ENCODE results near the gene LHCGR. TPM values are rescaled to one million over a fixed set of nuclear protein-coding genes. Genes with fewer than 3 reads are reported as not detected.

LHCGR gene
- total RNA-seq, 4 donors from 2014 or later, result not detected

- Histone ChIP-seq H3K4me1 (peaks cover 0 to 8% (median 5%) of the 10 kb centered on the region in 4 donors), H3K9me3 (no peaks in the 10 kb centered on the region), H3K4me3 (no peak overlapping the region), H3K36me3 (no peaks in the 10 kb centered on the region), H3K27ac (no peak overlapping the region), H3K27me3 (peaks cover 27% of the 10 kb centered on the region)
- intact Hi-C loops (cut with DNase I; ENCODE audit: low total_unique reads), result no loop called here
- TF ChIP-seq CTCF (IDR thresholded peaks at IDR 0.05) (no peak), POLR2AphosphoS5 (IDR thresholded peaks at IDR 0.05) (peak in 2 of 3 donors; percentile 18 to 57)
- in situ Hi-C loops (cut with MboI; ENCODE audit: low pct_ligation_motif_present in 1 of 4, low pct_unique_long_range_greater_than_20kb in 1 of 4, low sequenced_read_pairs in 3 of 4), result no loop called here
- no peak for DNase-seq
- 15 to 18% methylated on average over 2 of the region's 2 CpGs for WGBS, 2 donors (ENCODE audit: low coverage in 1 of 2)
Measured at GRCh38 chr2:48733067-48733503, 22.4 kb downstream of the LHCGR start.

GRCh38 chr2:48728840-48729239, 26.7 kb downstream of the LHCGR start:
- Histone ChIP-seq H3K4me3 (no peak overlapping the region), H3K36me3 (no peaks in the 10 kb centered on the region), H3K27me3 (no peaks in the 10 kb centered on the region), H3K9me3 (no peaks in the 10 kb centered on the region), H3K4me1 (peaks cover 0 to 8% (median 5%) of the 10 kb centered on the region in 4 donors), H3K27ac (no peak overlapping the region)
- no peak for DNase-seq
- intact Hi-C loops (cut with DNase I; ENCODE audit: low total_unique reads), result no loop called here
- TF ChIP-seq POLR2AphosphoS5 (IDR thresholded peaks at IDR 0.05) (no peak), POLR2A (IDR thresholded peaks at IDR 0.05) (no peak), CTCF (IDR thresholded peaks at IDR 0.05) (no peak), EP300 (IDR thresholded peaks at IDR 0.05; ENCODE audit: low read depth) (no peak)
- in situ Hi-C loops (cut with MboI; ENCODE audit: low pct_ligation_motif_present in 1 of 4, low pct_unique_long_range_greater_than_20kb in 1 of 4, low sequenced_read_pairs in 3 of 4), result no loop called here

- Histone ChIP-seq H3K27ac (no peak overlapping the region), H3K4me1 (peaks cover 0 to 5% (median 3%) of the 10 kb centered on the region in 4 donors), H3K27me3 (no peaks in the 10 kb centered on the region), H3K9me3 (no peaks in the 10 kb centered on the region), H3K36me3 (no peaks in the 10 kb centered on the region), H3K4me3 (no peak overlapping the region)
- intact Hi-C loops (cut with DNase I; ENCODE audit: low total_unique reads), result no loop called here
- in situ Hi-C loops (cut with MboI; ENCODE audit: low pct_ligation_motif_present in 1 of 4, low pct_unique_long_range_greater_than_20kb in 1 of 4, low sequenced_read_pairs in 3 of 4), result no loop called here
- WGBS, 2 donors (ENCODE audit: low coverage in 1 of 2), result 89 to 100% methylated on average over 2 of the region's 2 CpGs
- no peak for DNase-seq
- TF ChIP-seq CTCF (IDR thresholded peaks at IDR 0.05) (no peak), EP300 (IDR thresholded peaks at IDR 0.05; ENCODE audit: low read depth) (no peak), POLR2AphosphoS5 (IDR thresholded peaks at IDR 0.05) (no peak), POLR2A (IDR thresholded peaks at IDR 0.05) (no peak)
Measured at GRCh38 chr2:48728295-48728694, 27.2 kb downstream of the LHCGR start.

GRCh38 chr2:48727560-48727959, 28.0 kb downstream of the LHCGR start:
- no peaks in the 10 kb centered on the region for H3K4me1 ChIP-seq
- 58 to 86% methylated on average over 1 to 2 of the region's 2 CpGs for WGBS, 2 donors (ENCODE audit: low coverage in 1 of 2)
- intact Hi-C loops (cut with DNase I; ENCODE audit: low total_unique reads) (no loop called here), in situ Hi-C loops (cut with MboI; ENCODE audit: low pct_ligation_motif_present in 1 of 4, low pct_unique_long_range_greater_than_20kb in 1 of 4, low sequenced_read_pairs in 3 of 4) (no loop called here)
- H3K36me3 ChIP-seq, result no peaks in the 10 kb centered on the region
- H3K4me3 ChIP-seq, result no peak overlapping the region
- H3K9me3 ChIP-seq, result no peaks in the 10 kb centered on the region
- no peaks in the 10 kb centered on the region for H3K27me3 ChIP-seq
- DNase-seq, result no peak
- TF ChIP-seq EP300 (IDR thresholded peaks at IDR 0.05; ENCODE audit: low read depth), result no peak
- no peak for TF ChIP-seq POLR2A (IDR thresholded peaks at IDR 0.05)
- TF ChIP-seq POLR2AphosphoS5 (IDR thresholded peaks at IDR 0.05), result no peak
- TF ChIP-seq CTCF (IDR thresholded peaks at IDR 0.05), result no peak
- H3K27ac ChIP-seq, result no peak overlapping the region
